ENCODE measurements around the gene RASSF3. TPM values are rescaled to one million over a fixed set of nuclear protein-coding genes. Genes with fewer than 3 reads are reported as not detected.

RASSF3 gene
- total RNA-seq, 1 donor from 2014 or later: 43.5 TPM

DNA sequence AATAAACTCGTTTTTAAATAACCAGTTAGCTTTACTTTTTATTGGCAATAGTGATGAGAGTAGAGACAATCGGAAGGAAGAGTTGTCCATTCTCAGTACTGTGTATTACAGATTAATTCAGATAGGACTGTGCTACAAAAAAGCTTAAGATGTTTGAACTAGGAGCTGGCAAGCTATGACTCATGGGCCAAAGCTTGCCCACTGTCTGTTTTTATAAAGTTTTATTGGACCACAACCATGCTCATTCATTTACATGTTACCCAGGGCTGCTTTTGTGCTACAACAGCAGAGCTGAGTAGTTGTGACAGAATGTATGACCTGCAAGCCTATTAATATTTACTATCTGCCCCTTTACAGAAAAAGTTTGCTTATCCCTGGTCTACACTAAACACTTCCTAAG lies 129.5 kb downstream of the RASSF3 start:
- H3K27ac Mint-ChIP-seq (ENCODE audit: unreplicated experiment): no peak overlapping the region
- no peak overlapping the region for H3K4me3 Mint-ChIP-seq (ENCODE audit: unreplicated experiment)
- no peaks in the 10 kb centered on the region for H3K27me3 Mint-ChIP-seq (ENCODE audit: unreplicated experiment)
- H3K9me3 Mint-ChIP-seq (ENCODE audit: unreplicated experiment): no peaks in the 10 kb centered on the region
- peaks cover 27% of the 10 kb centered on the region for H3K36me3 Mint-ChIP-seq (ENCODE audit: low read depth, unreplicated experiment)
- no peak for TF ChIP-seq CTCF (IDR thresholded peaks at IDR 0.05; ENCODE audit: unreplicated experiment)
- no peaks in the 10 kb centered on the region for H3K4me1 Mint-ChIP-seq (ENCODE audit: unreplicated experiment)
- DNase-seq (ENCODE audit: low spot score): no peak

- H3K4me1 Mint-ChIP-seq (ENCODE audit: unreplicated experiment): no peaks in the 10 kb centered on the region
- DNase-seq (ENCODE audit: low spot score): no peak
- H3K4me3 Mint-ChIP-seq (ENCODE audit: unreplicated experiment): no peak overlapping the region
- no peak for TF ChIP-seq CTCF (IDR thresholded peaks at IDR 0.05; ENCODE audit: unreplicated experiment)
- H3K27me3 Mint-ChIP-seq (ENCODE audit: unreplicated experiment): no peaks in the 10 kb centered on the region
- no peaks in the 10 kb centered on the region for H3K9me3 Mint-ChIP-seq (ENCODE audit: unreplicated experiment)
- peaks cover 27% of the 10 kb centered on the region for H3K36me3 Mint-ChIP-seq (ENCODE audit: low read depth, unreplicated experiment)
- H3K27ac Mint-ChIP-seq (ENCODE audit: unreplicated experiment): no peak overlapping the region
Observed at GRCh38 chr12:64740646-64741045, 130.4 kb downstream of the RASSF3 start.

GRCh38 chr12:64742416-64742815 lies 132.1 kb downstream of the RASSF3 start:
- no peak overlapping the region for H3K27ac Mint-ChIP-seq (ENCODE audit: unreplicated experiment)
- H3K27me3 Mint-ChIP-seq (ENCODE audit: unreplicated experiment): no peaks in the 10 kb centered on the region

DNA sequence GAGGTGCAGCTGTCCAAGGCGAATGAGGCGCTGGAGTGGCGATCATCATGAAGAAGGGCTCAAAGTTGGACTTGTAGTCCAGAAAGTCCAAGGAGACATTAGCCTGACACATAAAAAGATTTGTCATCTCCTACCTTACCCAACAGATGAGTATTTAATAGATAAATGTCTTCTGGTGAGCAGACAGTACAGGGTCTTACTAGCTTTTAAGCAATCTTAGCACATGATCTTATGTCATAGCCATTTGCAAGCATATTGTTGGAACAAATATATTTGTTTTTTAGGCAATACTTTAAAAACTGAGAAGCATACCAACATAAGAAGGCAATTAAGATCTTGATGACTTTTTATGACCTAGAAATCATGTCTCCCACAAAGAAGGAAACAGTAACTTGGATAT lies 132.9 kb downstream of the RASSF3 start:
- Mint-ChIP-seq H3K27me3 (ENCODE audit: unreplicated experiment) (no peaks in the 10 kb centered on the region), H3K9me3 (ENCODE audit: unreplicated experiment) (no peaks in the 10 kb centered on the region), H3K27ac (ENCODE audit: unreplicated experiment) (no peak overlapping the region), H3K4me3 (ENCODE audit: unreplicated experiment) (no peak overlapping the region), H3K4me1 (ENCODE audit: unreplicated experiment) (no peaks in the 10 kb centered on the region), H3K36me3 (ENCODE audit: low read depth, unreplicated experiment) (peaks cover 25% of the 10 kb centered on the region)
- TF ChIP-seq CTCF (IDR thresholded peaks at IDR 0.05; ENCODE audit: unreplicated experiment): no peak
- DNase-seq (ENCODE audit: low spot score): no peak

More at GRCh38 chr12:64742416-64742815, 132.1 kb downstream of the RASSF3 start:
- Mint-ChIP-seq H3K4me1 (ENCODE audit: unreplicated experiment) (no peaks in the 10 kb centered on the region), H3K36me3 (ENCODE audit: low read depth, unreplicated experiment) (peaks cover 25% of the 10 kb centered on the region), H3K4me3 (ENCODE audit: unreplicated experiment) (no peak overlapping the region), H3K9me3 (ENCODE audit: unreplicated experiment) (no peaks in the 10 kb centered on the region)
- no peak for DNase-seq (ENCODE audit: low spot score)
- no peak for TF ChIP-seq CTCF (IDR thresholded peaks at IDR 0.05; ENCODE audit: unreplicated experiment)

DNA sequence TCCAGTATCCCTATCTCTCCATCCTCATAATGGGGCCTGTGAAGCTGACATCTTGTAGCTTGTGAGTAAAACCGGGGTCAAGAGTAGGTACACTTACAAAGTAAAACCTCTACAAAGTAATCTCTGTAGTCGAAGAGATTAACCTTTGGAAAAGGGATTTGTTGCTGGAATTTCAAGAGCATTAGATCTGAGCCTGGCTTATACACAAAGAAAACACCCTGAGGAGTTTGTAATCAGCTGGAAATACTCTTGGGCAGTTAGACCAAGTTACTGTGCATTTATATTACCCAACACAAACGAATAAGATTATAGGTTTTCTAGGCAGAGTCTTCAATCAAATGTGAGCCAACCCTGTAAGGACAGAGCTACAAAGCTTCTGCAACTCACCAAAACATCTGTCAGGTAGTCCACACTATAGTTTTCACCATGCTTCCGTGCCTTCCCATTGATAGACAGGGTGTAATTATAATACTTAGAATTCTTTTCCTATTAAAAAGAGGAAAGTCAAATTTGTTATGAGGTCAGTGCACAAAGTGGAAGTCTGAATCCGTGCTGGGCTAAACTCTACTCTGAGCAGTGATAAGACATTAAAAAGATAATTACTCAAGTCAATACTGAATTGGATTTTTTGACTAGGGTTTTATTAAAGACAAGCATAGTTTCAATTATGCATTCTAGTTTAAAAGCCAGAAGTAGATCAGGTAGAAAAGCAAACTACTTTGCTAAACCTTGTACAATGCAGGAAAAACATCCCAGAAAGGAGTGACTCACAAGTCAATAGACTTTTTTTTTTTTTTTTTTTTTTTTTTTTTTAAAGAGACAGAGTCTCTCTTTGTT lies 134.3 kb downstream of the RASSF3 start:
- H3K27ac Mint-ChIP-seq (ENCODE audit: unreplicated experiment): no peak overlapping the region
- H3K27me3 Mint-ChIP-seq (ENCODE audit: unreplicated experiment): peaks cover 2% of the 10 kb centered on the region
- no peak overlapping the region for H3K4me3 Mint-ChIP-seq (ENCODE audit: unreplicated experiment)
- H3K36me3 Mint-ChIP-seq (ENCODE audit: low read depth, unreplicated experiment): peaks cover 24% of the 10 kb centered on the region
- H3K4me1 Mint-ChIP-seq (ENCODE audit: unreplicated experiment): no peaks in the 10 kb centered on the region
- no peak for DNase-seq (ENCODE audit: low spot score)
- TF ChIP-seq CTCF (IDR thresholded peaks at IDR 0.05; ENCODE audit: unreplicated experiment): no peak
- no peaks in the 10 kb centered on the region for H3K9me3 Mint-ChIP-seq (ENCODE audit: unreplicated experiment)
